Measurements from ENCODE around the gene GPR21. TPM values are rescaled to one million over a fixed set of nuclear protein-coding genes. Genes with fewer than 3 reads are reported as not detected.

Gene GPR21
- total and polyA plus RNA-seq, 4 donors, result 0.03 to 6.1 (median 3.7) TPM; not detected in 1

GRCh38 chr9:122988920-122989621 lies 44.4 kb upstream of the GPR21 start:
- Histone ChIP-seq H3K9me3 (ENCODE audit: control insufficient read depth in 4 of 4, insufficient read depth in 3 of 4, low read length in 3 of 4) (no peaks in the 10 kb centered on the region), H3K36me3 (ENCODE audit: control insufficient read depth in 4 of 4, insufficient read depth in 4 of 4, low read length in 4 of 4) (peaks cover 8 to 27% (median 12%) of the 10 kb centered on the region in 4 donors), H3K27me3 (ENCODE audit: control insufficient read depth in 3 of 3, insufficient read depth in 3 of 3, low read length in 2 of 3) (no peaks in the 10 kb centered on the region), H3K27ac (ENCODE audit: low read depth in 1 of 2, low read length in 1 of 2) (no peak overlapping the region), H3K4me1 (ENCODE audit: control insufficient read depth in 5 of 5, insufficient read depth in 5 of 5, low read length in 5 of 5) (no peaks in the 10 kb centered on the region), H3K4me3 (no peak overlapping the region), H3K9ac (ENCODE audit: insufficient read depth in 1 of 2, low read length in 2 of 2) (no peak overlapping the region)
- DNase-seq (no peak), ATAC-seq (ENCODE audit: insufficient read depth, low FRiP score) (no peak)
- TF ChIP-seq, protein P1, sequence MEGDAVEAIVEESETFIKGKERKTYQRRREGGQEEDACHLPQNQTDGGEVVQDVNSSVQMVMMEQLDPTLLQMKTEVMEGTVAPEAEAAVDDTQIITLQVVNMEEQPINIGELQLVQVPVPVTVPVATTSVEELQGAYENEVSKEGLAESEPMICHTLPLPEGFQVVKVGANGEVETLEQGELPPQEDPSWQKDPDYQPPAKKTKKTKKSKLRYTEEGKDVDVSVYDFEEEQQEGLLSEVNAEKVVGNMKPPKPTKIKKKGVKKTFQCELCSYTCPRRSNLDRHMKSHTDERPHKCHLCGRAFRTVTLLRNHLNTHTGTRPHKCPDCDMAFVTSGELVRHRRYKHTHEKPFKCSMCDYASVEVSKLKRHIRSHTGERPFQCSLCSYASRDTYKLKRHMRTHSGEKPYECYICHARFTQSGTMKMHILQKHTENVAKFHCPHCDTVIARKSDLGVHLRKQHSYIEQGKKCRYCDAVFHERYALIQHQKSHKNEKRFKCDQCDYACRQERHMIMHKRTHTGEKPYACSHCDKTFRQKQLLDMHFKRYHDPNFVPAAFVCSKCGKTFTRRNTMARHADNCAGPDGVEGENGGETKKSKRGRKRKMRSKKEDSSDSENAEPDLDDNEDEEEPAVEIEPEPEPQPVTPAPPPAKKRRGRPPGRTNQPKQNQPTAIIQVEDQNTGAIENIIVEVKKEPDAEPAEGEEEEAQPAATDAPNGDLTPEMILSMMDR (IDR thresholded peaks at IDR 0.05; ENCODE audit: control extremely low read depth, extremely low read depth), result no peak
- WGBS, 2 donors, result 76 to 77% methylated on average over 7 to 8 of the region's 8 CpGs

DNA sequence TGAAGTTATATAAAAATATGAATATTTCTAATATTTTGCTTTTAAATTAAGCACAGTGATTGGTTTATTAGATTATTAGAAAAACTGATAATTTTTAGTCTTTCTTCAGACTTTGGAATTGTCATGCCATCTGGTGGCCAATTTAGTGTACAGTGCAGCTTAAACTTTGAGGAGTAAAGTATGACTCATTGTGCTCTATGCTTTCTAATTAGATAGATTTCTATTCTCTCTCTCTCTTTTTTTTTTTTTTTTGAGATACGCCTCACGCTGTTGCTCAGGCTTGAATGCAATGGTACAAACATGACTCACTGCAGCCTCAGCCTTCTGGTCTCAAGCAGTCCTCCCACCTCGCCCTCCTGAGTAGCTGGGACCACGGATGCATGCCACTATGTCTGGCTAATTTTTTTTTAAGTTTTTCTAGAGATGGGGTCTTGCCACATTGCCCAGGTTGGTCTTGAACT lies 42.1 kb upstream of the GPR21 start:
- H3K27ac ChIP-seq (ENCODE audit: low read depth in 1 of 2, low read length in 1 of 2), result no peak overlapping the region
- H3K36me3 ChIP-seq (ENCODE audit: control insufficient read depth in 4 of 4, insufficient read depth in 4 of 4, low read length in 4 of 4), result peaks cover 4 to 25% (median 8%) of the 10 kb centered on the region in 4 donors
- no peak overlapping the region for H3K4me3 ChIP-seq
- ATAC-seq (ENCODE audit: insufficient read depth, low FRiP score), result peak; percentile 85
- H3K9me3 ChIP-seq (ENCODE audit: control insufficient read depth in 4 of 4, insufficient read depth in 3 of 4, low read length in 3 of 4), result no peaks in the 10 kb centered on the region
- TF ChIP-seq, protein P1 (IDR thresholded peaks at IDR 0.05; ENCODE audit: control extremely low read depth, extremely low read depth), result peak; percentile 46
- DNase-seq, result peak; percentile 14 to 57 (median 53)
- WGBS, 2 donors, result 47 to 53% methylated on average over 4 of the region's 4 CpGs
- H3K4me1 ChIP-seq (ENCODE audit: control insufficient read depth in 5 of 5, insufficient read depth in 5 of 5, low read length in 5 of 5), result no peaks in the 10 kb centered on the region
- H3K9ac ChIP-seq (ENCODE audit: insufficient read depth in 1 of 2, low read length in 2 of 2), result no peak overlapping the region
- H3K27me3 ChIP-seq (ENCODE audit: control insufficient read depth in 3 of 3, insufficient read depth in 3 of 3, low read length in 2 of 3), result no peaks in the 10 kb centered on the region

GRCh38 chr9:122996586-122996985 lies 36.9 kb upstream of the GPR21 start:
- peaks cover 7 to 22% (median 11%) of the 10 kb centered on the region in 4 donors for H3K36me3 ChIP-seq (ENCODE audit: control insufficient read depth in 4 of 4, insufficient read depth in 4 of 4, low read length in 4 of 4)
- ATAC-seq (ENCODE audit: insufficient read depth, low FRiP score), result no peak
- TF ChIP-seq, protein P1 (IDR thresholded peaks at IDR 0.05; ENCODE audit: control extremely low read depth, extremely low read depth), result no peak
- DNase-seq, result no peak
- no peak overlapping the region for H3K4me3 ChIP-seq
- no peak overlapping the region for H3K9ac ChIP-seq (ENCODE audit: insufficient read depth in 1 of 2, low read length in 2 of 2)
- H3K27me3 ChIP-seq (ENCODE audit: control insufficient read depth in 3 of 3, insufficient read depth in 3 of 3, low read length in 2 of 3), result no peaks in the 10 kb centered on the region
- H3K9me3 ChIP-seq (ENCODE audit: control insufficient read depth in 4 of 4, insufficient read depth in 3 of 4, low read length in 3 of 4), result no peaks in the 10 kb centered on the region
- no peak overlapping the region for H3K27ac ChIP-seq (ENCODE audit: low read depth in 1 of 2, low read length in 1 of 2)
- no peaks in the 10 kb centered on the region for H3K4me1 ChIP-seq (ENCODE audit: control insufficient read depth in 5 of 5, insufficient read depth in 5 of 5, low read length in 5 of 5)
- WGBS, 2 donors, result 87 to 95% methylated on average over 1 of the region's 1 CpG
